Caco-2 (cell line): ENCODE measurements around the gene ANKRD16. TPM values are rescaled to one million over a fixed set of nuclear protein-coding genes. Genes with fewer than 3 reads are reported as not detected.

Experiments
- BruUV-seq: library from RNA; stranded (reverse); fragments of 400-500 nt; replicated peaks from 2 replicates; lab custom pipeline; 2021; lab: Mats Ljungman, UMichigan
- CTCF ChIA-PET: fragments of 300-600 bp; sonication (Branson Sonifier 250); formaldehyde crosslinking; loops from one replicate; lab custom pipeline; 2022; ENCODE audit warnings: antibody characterized with exemption; lab: Charles Lee
- POLR2A ChIA-PET: fragments of 300-600 bp; sonication (Branson Sonifier 250); formaldehyde crosslinking; loops from one replicate; lab custom pipeline; 2022; ENCODE audit warnings: antibody characterized with exemption; lab: Charles Lee
- DNase-seq, 2 experiments: peaks; one replicate each; pipeline versions ENCODE4 v3.0.0 to v3.0.0-alpha.2; 2020 to 2022
- H3K27me3 ChIP-seq: replicated peaks from 2 replicates; pipeline ENCODE4 v1.6.0; 2011; ENCODE audit warnings: low read length; ENCODE audit not compliant: control insufficient read depth, insufficient read depth
- H3K36me3 ChIP-seq: 2 replicates; pipeline ENCODE4 v1.5.1; 2011; ENCODE audit warnings: low read length; ENCODE audit not compliant: control insufficient read depth, insufficient read depth
- H3K4me1 ChIP-seq: fragments of 250-450 bp; sonication (Bioruptor Pico); 2 replicates; pipeline ENCODE4 v1.5.1; 2020; ENCODE audit warnings: mild to moderate bottlenecking
- H3K4me3 ChIP-seq: 2 replicates; pipeline ENCODE4 v1.5.1; 2011; ENCODE audit warnings: low read depth, mild to moderate bottlenecking, control low read depth, low read length
- H3K9me3 ChIP-seq: fragments of 250-450 bp; sonication (Bioruptor Pico); 2 replicates; pipeline ENCODE4 v1.5.1; 2020; ENCODE audit warnings: mild to moderate bottlenecking, moderate library complexity
- H3K27ac Mint-ChIP-seq: one replicate; pipeline ENCODE4 v1.8.0; 2022; ENCODE audit warnings: mixed read lengths; ENCODE audit not compliant: unreplicated experiment
- H3K27me3 Mint-ChIP-seq: one replicate; pipeline ENCODE4 v1.8.0; 2022; ENCODE audit warnings: mixed read lengths; ENCODE audit not compliant: insufficient read depth, unreplicated experiment
- H3K36me3 Mint-ChIP-seq: one replicate; pipeline ENCODE4 v1.8.0; 2022; ENCODE audit warnings: mild to moderate bottlenecking, mixed read lengths; ENCODE audit not compliant: insufficient read depth, unreplicated experiment
- H3K4me1 Mint-ChIP-seq: one replicate; pipeline ENCODE4 v1.8.0; 2022; ENCODE audit warnings: low read depth, mixed read lengths; ENCODE audit not compliant: unreplicated experiment
- H3K4me3 Mint-ChIP-seq: one replicate; pipeline ENCODE4 v1.8.0; 2022; ENCODE audit warnings: mild to moderate bottlenecking, moderate library complexity, mixed read lengths; ENCODE audit not compliant: unreplicated experiment
- H3K9me3 Mint-ChIP-seq: one replicate; pipeline ENCODE4 v1.8.0; 2022; ENCODE audit warnings: mixed read lengths; ENCODE audit not compliant: unreplicated experiment
- CTCF ChIP-seq, 2 experiments: fragments of 200-600 bp in 1 of 2; IDR thresholded peaks; 1 replicate in 1 of 2; 2 replicates in 1 of 2; pipeline versions ENCODE4 v1.5.1 to v1.8.0; 2011 to 2022; ENCODE audit warnings: antibody characterized with exemption in 1 of 2, control low read depth in 1 of 2, inconsistent platforms in 1 of 2, low read depth in 1 of 2, low read length in 1 of 2, mild to moderate bottlenecking in 1 of 2, moderate library complexity in 1 of 2; ENCODE audit not compliant: insufficient read depth in 1 of 2, severe bottlenecking in 1 of 2, unreplicated experiment in 1 of 2
- intact Hi-C: fragments of 100-400 bp; cut with micrococcal nuclease; formaldehyde crosslinking; loops from one replicate; pipeline ENCODE4 v1.10.0; 2022; ENCODE audit not compliant: unreplicated experiment
- total RNA-seq: library from RNA; stranded (reverse); gene quantifications from 2 replicates; pipeline ENCODE4 v1.2.3, GENCODE V29; 2022

ANKRD16 gene
- total RNA-seq, 1 experiment from 2014 or later: 20.2 TPM

GRCh38 chr10:5918763-5919162 lies 29.1 kb upstream of the ANKRD16 start:
- DNase-seq: no peak
- ChIA-PET POLR2A (no interaction called here), CTCF (no interaction called here)
- Mint-ChIP-seq H3K9me3 (no peaks in the 10 kb centered on the region), H3K27ac (no peak overlapping the region), H3K27me3 (no peaks in the 10 kb centered on the region), H3K36me3 (peaks cover 57% of the 10 kb centered on the region), H3K4me1 (no peaks in the 10 kb centered on the region), H3K4me3 (no peak overlapping the region)
- H3K27me3 ChIP-seq: no peaks in the 10 kb centered on the region
- TF ChIP-seq CTCF (IDR thresholded peaks at IDR 0.05; ENCODE audit: insufficient read depth in 1 of 2, low read depth in 1 of 2, low read length in 1 of 2, severe bottlenecking in 1 of 2, unreplicated experiment in 1 of 2): no peak
- no peaks in the 10 kb centered on the region for H3K4me1 ChIP-seq
- no peaks in the 10 kb centered on the region for H3K9me3 ChIP-seq
- no TSS peak for BruUV-seq
- no peak overlapping the region for H3K4me3 ChIP-seq
- H3K36me3 ChIP-seq: peaks cover 3% of the 10 kb centered on the region
- intact Hi-C loops: no loop called here

DNA sequence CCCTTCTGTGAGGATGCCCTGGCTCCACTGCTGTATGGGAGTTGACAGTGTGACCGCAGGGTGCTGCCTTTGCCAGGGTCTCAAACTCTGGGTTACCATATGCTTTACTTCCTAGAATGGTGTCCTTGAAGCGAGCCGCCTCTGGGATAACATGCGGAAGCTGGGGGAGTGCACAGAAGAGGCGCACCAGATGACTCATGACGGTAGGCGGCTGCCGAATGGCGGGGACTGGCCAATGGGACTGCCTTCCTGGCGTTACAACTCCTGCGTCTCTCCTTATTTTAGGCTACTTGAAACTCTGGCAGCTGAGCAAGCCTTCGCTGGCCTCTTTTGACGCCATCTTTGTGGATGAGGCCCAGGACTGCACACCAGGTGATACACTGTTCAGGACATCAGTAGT lies 27.6 kb upstream of the ANKRD16 start:
- no peak for DNase-seq
- Histone ChIP-seq H3K9me3 (no peaks in the 10 kb centered on the region), H3K4me1 (no peaks in the 10 kb centered on the region), H3K4me3 (no peak overlapping the region), H3K36me3 (peaks cover 1% of the 10 kb centered on the region), H3K27me3 (no peaks in the 10 kb centered on the region)
- no peak overlapping the region for H3K27ac Mint-ChIP-seq
- no peak for TF ChIP-seq CTCF (IDR thresholded peaks at IDR 0.05; ENCODE audit: insufficient read depth in 1 of 2, low read depth in 1 of 2, low read length in 1 of 2, severe bottlenecking in 1 of 2, unreplicated experiment in 1 of 2)
- no peaks in the 10 kb centered on the region for H3K9me3 Mint-ChIP-seq
- intact Hi-C loops: no loop called here
- no TSS peak for BruUV-seq
- ChIA-PET CTCF (no interaction called here), POLR2A (no interaction called here)
- no peaks in the 10 kb centered on the region for H3K4me1 Mint-ChIP-seq
- H3K27me3 Mint-ChIP-seq: no peaks in the 10 kb centered on the region
- H3K4me3 Mint-ChIP-seq: no peak overlapping the region
- peaks cover 44% of the 10 kb centered on the region for H3K36me3 Mint-ChIP-seq

- intact Hi-C loops: no loop called here
- Mint-ChIP-seq H3K4me3 (no peak overlapping the region), H3K27ac (no peak overlapping the region), H3K9me3 (no peaks in the 10 kb centered on the region), H3K27me3 (no peaks in the 10 kb centered on the region), H3K36me3 (peaks cover 35% of the 10 kb centered on the region), H3K4me1 (no peaks in the 10 kb centered on the region)
- H3K36me3 ChIP-seq: peaks cover 2% of the 10 kb centered on the region
- DNase-seq: no peak
- CTCF ChIA-PET: no interaction called here
- TF ChIP-seq CTCF (IDR thresholded peaks at IDR 0.05; ENCODE audit: insufficient read depth in 1 of 2, low read depth in 1 of 2, low read length in 1 of 2, severe bottlenecking in 1 of 2, unreplicated experiment in 1 of 2): no peak
- H3K27me3 ChIP-seq: no peaks in the 10 kb centered on the region
- no peaks in the 10 kb centered on the region for H3K9me3 ChIP-seq
- H3K4me1 ChIP-seq: no peaks in the 10 kb centered on the region
- BruUV-seq: no TSS peak
- H3K4me3 ChIP-seq: no peak overlapping the region
- POLR2A ChIA-PET: no interaction called here
Observed at GRCh38 chr10:5915451-5915850, 25.8 kb upstream of the ANKRD16 start.
